ENCODE results near the gene KLHL26. TPM values are rescaled to one million over a fixed set of nuclear protein-coding genes. Genes with fewer than 3 reads are reported as not detected.
A peak's percentile ranks its signal among the peaks of the same experiment; 100 is the strongest.

The KLHL26 gene
- total RNA-seq, 1 experiment from 2014 or later, result 10.7 TPM

GRCh38 chr19:18708452-18709231, 71.8 kb downstream of the KLHL26 start:
- peaks cover 5% of the 10 kb centered on the region for H3K79me1 ChIP-seq (ENCODE audit: insufficient read depth, low read depth, low read length, poor library complexity, severe bottlenecking)
- H4K5ac ChIP-seq (ENCODE audit: insufficient read length, low read depth, low read length), result no peak overlapping the region
- no peak overlapping the region for H2BK12ac ChIP-seq (ENCODE audit: insufficient read length, low read depth, low read length)
- Mint-ChIP-seq H3K4me1 (peaks cover 9 to 12% of the 10 kb centered on the region in 2 experiments), H3K9me3 (no peaks in the 10 kb centered on the region), H3K36me3 (ENCODE audit: insufficient read depth in 1 of 3, low read depth in 3 of 3) (no peaks in the 10 kb centered on the region), H3K27ac (peak overlapping the region; percentile 57 to 93 (median 67); a peak in 4 of 7 replicates), H3K27me3 (ENCODE audit: low read depth) (no peaks in the 10 kb centered on the region), H3K4me3 (no peak overlapping the region)
- peaks cover 6% of the 10 kb centered on the region for H4K20me1 ChIP-seq (ENCODE audit: control insufficient read depth, insufficient read depth, insufficient read length)
- H3K4me2 ChIP-seq (ENCODE audit: insufficient read depth, insufficient read length, low read length), result no peak overlapping the region
- no peak overlapping the region for H3T11ph ChIP-seq (ENCODE audit: low read length)
- H4K91ac ChIP-seq (ENCODE audit: insufficient read length, low read depth, low read length), result no peak overlapping the region
- no peak overlapping the region for H3K9ac ChIP-seq (ENCODE audit: extremely low read depth, insufficient read length, low read length)
- H3K4me1 ChIP-seq (ENCODE audit: insufficient read depth, low read length), result no peaks in the 10 kb centered on the region
- H3K4ac ChIP-seq (ENCODE audit: low read depth, low read length), result no peak overlapping the region
- no peak for TF ChIP-seq CTCF (conservative IDR thresholded peaks at IDR 0.05)
- H2AK5ac ChIP-seq (ENCODE audit: insufficient read length, low read length), result no peak overlapping the region
- H4K8ac ChIP-seq (replicated peaks; ENCODE audit: insufficient read length, low read depth, low read length), result no peak overlapping the region
- no peak overlapping the region for H3K23ac ChIP-seq (ENCODE audit: insufficient read length, low read depth, low read length)
- H3K9me3 ChIP-seq (ENCODE audit: control insufficient read depth, low read depth, low read length), result no peaks in the 10 kb centered on the region
- WGBS (ENCODE audit: extremely low coverage, insufficient read length, low lambda C conversion rate), result no CpG with 5 or more reads among the region's 25 CpGs
- no peak overlapping the region for H2BK5ac ChIP-seq (ENCODE audit: insufficient read length, low read length)
- no peak overlapping the region for H3K56ac ChIP-seq (ENCODE audit: insufficient read length, low read depth, low read length)
- H3K18ac ChIP-seq (ENCODE audit: insufficient read length, low read depth, low read length), result no peak overlapping the region
- no peak overlapping the region for H2BK15ac ChIP-seq (ENCODE audit: low read depth, low read length)
- no peak overlapping the region for H2BK120ac ChIP-seq (ENCODE audit: low read depth, low read length, poor library complexity, severe bottlenecking)
- peak overlapping the region; percentile 28; the same call in 1 of the 2 replicates for H3K14ac ChIP-seq (ENCODE audit: insufficient read depth, low read length)
- no peak for DNase-seq
- no peak overlapping the region for H2AFZ ChIP-seq (ENCODE audit: low read length)
- H3K23me2 ChIP-seq (ENCODE audit: insufficient read length, low read depth, low read length, poor library complexity, severe bottlenecking), result no peaks in the 10 kb centered on the region
- H3K27ac ChIP-seq (ENCODE audit: insufficient read length, low read depth, low read length), result no peak overlapping the region
- no peak overlapping the region for H2BK20ac ChIP-seq (ENCODE audit: low read depth, low read length, poor library complexity, severe bottlenecking)
- H3K79me2 ChIP-seq (ENCODE audit: insufficient read depth, low read length), result peaks cover 2% of the 10 kb centered on the region; the same call in 1 of the 2 replicates
- H3K27me3 ChIP-seq (ENCODE audit: insufficient read depth, low read length), result no peaks in the 10 kb centered on the region

Measured in H9 (cell line).